HG03439 (cell line): Measurements from ENCODE around the gene TBC1D22B.
"Not testable (repeated sequence)": the region's sequence is repeated elsewhere in the genome, so short reads cannot be mapped to it uniquely, and the experiment has no call there.

ENCODE experiments used
- ATAC-seq: cut with Tn5 transposase; IDR thresholded peaks from one replicate; pipeline ENCODE4 v1.9.1; 2021; ENCODE audit warnings: mild to moderate bottlenecking, moderate library complexity; ENCODE audit not compliant: unreplicated experiment

TBC1D22B gene

GRCh38 chr6:37302086-37302686 is 44.6 kb downstream of the TBC1D22B start:
- ATAC-seq = no peak

GRCh38 chr6:37303091-37303660 is 45.6 kb downstream of the TBC1D22B start:
- no peak for ATAC-seq

- no peak for ATAC-seq
These were observed 46.4 kb downstream of the TBC1D22B start for GRCh38 chr6:37303891-37304503.

DNA sequence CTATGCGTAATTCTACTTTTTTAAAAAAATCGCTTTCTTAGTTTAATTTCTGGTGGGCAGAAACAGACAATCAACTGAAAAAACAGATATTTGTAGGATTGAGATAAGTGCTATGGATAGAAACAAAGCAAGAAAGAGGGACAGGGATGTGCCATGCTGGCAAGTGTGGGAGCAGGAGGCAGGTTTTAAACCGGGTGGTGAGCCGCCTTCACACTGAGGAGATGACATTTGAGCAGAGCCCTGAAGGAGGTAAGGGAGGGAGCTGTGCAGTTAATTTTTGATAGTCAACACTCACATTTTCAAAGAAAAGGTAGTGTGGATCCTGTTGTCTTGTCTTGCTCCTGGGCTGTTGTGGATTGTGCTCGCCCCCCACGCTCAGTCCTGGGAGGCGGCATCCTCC is 47.2 kb downstream of the TBC1D22B start:
- ATAC-seq = no peak

GRCh38 chr6:37305841-37306425 is 48.4 kb downstream of the TBC1D22B start:
- no peak for ATAC-seq

DNA sequence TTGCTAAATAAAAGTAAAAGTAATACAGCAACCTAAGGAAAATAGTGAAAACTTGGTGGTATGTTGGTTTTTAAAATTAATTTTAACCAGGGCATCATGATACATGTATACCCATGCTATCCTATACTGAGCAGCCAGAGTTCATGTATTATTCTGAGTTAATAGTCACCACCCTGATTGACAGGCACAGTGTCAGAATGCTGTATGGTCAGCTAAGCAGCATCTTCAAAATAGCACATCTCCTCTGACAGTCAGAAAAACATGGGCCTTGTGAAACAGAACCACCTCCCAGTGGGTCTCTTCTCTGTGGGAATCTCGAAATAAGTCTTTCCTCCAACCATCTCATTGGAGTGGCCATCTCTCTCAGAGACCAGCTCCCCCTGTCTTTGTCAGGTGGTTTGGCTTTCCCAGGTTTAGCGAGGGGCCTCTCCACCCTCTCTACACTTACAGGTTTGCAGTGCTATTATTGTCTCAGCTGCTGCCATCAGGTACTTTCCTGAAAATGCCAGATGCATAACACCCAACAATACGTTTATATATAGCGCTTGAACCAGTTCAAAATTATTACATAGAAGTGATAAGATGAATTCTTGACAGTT is 49.2 kb downstream of the TBC1D22B start:
- ATAC-seq = no peak

DNA sequence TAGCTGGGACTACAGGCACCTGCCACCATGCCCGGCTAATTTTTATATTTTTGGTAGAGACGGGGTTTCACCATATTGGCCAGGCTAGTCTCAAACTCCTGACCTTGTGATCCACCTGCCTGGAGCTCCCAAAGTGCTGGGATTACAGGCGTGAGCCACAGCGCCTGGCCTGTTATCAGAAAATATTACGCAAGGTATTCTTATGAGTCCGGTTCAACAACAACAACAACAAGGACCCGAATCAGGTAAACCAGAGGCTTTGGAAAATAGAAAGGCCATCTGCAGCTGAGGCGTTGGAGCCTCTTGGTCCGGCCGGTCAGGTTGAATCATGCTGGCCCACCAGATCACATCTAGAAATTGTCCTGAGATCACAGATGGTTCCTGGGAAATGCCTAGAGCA is 49.9 kb downstream of the TBC1D22B start:
- ATAC-seq = not testable (repeated sequence)

- no peak for ATAC-seq
These were observed 50.7 kb downstream of the TBC1D22B start for GRCh38 chr6:37308069-37308815.

DNA sequence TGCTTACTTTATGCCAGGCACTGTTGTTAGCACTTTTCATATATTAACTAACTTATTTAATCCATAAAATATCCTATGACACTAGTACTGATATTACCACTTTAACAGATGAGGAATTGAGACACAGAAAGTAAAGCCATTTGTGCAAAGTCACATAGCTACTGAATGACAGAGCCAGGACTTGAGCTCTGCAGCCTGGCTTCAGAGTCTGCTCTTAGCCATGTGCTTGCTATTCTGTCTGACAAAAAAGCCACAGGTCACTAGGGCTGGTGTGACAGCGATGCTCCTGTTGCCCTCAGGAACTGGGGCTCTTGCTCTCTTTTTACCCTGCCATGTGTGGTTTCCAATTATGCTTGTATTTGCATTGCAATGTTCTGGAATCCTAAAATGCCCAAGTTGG is 51.5 kb downstream of the TBC1D22B start:
- ATAC-seq = no peak

DNA sequence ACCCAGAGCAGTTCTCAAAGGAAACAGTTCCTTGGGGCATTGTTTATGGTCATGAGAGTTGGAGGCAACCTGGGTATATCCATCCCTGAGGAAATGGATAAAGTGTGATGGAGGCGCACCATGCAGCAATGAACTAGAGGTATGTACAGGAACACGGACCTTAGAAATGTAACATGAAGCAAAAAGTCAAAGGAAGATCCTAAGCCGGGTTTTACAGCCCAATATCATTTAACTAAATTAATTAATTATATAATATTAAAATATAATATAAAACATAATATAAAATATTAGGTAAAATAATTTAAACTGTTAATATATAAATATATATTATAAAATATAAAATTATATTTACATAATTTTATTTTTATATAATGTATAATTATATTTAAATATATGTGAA is 52.1 kb downstream of the TBC1D22B start:
- no peak for ATAC-seq

DNA sequence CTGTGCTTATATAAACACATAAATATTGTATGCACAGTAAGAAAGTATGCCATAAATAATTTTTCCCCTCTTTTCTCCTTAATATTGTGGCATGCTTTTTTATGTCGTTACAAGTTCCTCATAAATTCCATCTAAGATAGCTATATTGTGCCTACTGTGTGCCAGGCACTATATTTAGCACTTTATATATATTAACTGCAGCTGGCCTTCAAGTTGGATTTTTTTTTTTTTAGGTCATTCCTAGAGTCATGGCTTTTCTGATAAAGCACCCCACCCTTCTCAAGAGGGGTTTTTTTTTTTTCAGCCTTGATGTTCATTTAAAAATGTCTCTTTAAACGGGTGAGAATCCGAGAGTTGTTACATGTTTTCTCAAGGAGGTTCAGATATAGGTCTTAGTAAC is 53.4 kb downstream of the TBC1D22B start:
- no peak for ATAC-seq

DNA sequence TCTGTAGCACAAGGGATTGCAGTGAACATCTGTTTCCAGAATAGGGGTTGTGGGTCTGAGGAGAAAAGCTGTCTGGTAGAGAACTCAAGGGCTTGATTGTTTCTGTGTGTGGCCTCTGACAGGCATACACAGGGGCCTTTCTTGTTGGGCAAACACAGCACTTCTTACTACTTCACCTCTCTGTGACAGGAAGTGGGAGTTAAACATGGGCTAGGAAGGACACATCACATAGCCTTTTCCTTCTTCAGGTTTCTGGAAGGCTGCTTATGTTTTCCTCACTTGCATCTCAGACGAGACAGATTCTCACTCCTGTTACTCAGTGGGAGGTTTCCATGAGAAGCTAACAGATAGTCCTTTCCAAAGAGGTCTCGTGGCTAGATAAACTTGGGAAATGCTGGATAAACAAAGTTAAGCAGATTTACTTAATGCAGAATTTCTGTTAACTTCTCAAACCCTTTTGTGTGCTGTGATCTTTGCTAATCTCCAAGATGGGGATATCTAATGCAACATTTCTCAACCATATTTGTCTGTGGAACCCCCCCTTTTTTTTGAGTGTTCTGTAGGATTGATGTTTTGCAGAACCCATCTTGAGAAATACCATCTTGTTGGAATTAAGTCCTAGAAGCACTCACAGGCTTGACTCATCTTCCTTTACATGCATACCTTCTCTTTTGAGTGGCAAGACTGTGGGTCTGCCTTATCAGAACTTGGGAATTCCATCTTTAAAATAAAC is 54.3 kb downstream of the TBC1D22B start:
- ATAC-seq = no peak

GRCh38 chr6:37313723-37314486 is 56.3 kb downstream of the TBC1D22B start:
- no peak for ATAC-seq

DNA sequence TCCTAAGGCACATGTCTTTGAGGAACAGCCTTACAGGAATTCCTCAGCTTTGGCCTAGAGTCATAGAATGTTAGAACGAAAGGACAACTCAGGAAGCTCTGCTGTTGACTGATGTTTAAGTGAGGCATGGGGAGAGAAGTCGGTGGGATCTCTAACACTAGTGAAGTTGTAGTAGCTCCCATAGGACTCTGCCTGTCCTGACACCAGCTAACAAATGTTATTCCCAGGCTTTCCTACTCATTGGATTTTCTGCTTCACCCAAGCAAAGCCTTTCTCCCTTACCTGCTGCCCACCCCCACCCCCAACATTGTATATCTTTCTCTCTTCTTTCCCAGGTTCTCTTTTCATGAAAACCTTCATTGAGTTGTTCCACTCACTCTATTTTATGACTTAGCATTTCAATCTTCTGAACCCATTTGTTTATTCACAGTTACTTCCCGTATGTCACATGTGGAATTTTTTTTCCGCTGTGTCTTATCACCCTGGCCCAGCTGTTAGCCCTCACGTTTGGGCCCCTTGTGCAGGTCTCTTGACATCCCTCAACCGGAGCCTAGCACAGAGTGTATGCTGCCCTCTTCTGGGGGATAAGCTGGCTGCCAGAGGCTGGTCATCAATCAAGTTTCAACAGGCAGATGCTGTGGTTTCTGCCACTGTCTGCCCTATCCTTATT is 57.0 kb downstream of the TBC1D22B start:
- ATAC-seq = no peak

DNA sequence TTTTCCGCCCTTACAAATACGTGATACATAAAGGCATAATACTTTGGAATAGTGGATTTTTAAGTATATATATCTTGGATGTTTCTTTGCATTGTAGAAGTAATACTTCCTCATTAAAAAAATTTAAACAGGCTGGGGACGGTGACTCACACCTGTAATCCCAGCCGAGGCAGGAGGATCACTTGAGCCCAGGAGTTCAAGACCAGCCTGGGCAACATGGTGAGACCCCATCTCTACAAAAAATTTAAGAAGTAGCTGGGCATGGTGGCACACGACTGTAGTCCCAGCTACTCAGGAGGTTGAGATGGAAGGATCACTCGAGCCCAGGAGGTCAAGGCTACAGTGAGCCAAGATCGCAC is 57.6 kb downstream of the TBC1D22B start:
- ATAC-seq = no peak

- ATAC-seq = no peak
These were observed 58.5 kb downstream of the TBC1D22B start for GRCh38 chr6:37316071-37316470.

GRCh38 chr6:37317312-37318038 is 59.9 kb downstream of the TBC1D22B start:
- ATAC-seq = peak; percentile 57

DNA sequence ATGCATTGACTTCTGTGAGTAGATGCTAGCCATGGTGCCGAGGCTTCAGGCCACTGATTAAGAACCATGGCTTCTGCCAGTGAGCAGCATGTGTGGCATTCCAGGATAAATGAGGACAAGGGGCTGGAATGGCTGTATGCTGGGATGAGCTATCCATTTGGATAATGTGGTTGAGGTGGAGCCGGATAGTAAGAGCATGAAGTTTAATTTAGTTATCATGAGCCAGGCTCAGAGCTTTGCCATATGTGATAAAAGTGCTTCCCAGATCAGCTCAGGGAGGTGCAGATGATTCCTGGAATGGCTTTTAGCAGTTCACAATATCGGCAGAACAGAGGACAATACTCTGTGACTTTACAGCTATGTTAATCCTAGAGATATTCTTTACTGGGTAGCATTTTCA is 61.6 kb downstream of the TBC1D22B start:
- ATAC-seq = no peak
